H1 (cell line): ENCODE results near the gene GRIK2. TPM values are rescaled to one million over a fixed set of nuclear protein-coding genes. Genes with fewer than 3 reads are reported as not detected.

Experiments used
- CTCF ChIA-PET: fragments of 300-600 bp; sonication (Branson Sonifier 250); formaldehyde crosslinking; loops from one replicate; lab custom pipeline; 2021; ENCODE audit not compliant: partially characterized antibody; lab: Charles Lee
- POLR2A ChIA-PET: fragments of 300-600 bp; sonication (Branson Sonifier 250); formaldehyde crosslinking; loops from one replicate; lab custom pipeline; 2021; ENCODE audit warnings: inconsistent platforms; ENCODE audit not compliant: partially characterized antibody; lab: Charles Lee
- DNase-seq, 2 experiments: peaks; one replicate each; pipeline versions ENCODE4 v3.0.0 to v3.0.0-alpha.2; 2010 to 2022; ENCODE audit warnings: low spot score in 2 of 2, low read depth in 1 of 2, mixed read lengths in 1 of 2
- FAIRE-seq: peaks from 2 replicates; lab custom pipeline; 2011; peaks lifted over from hg19 to GRCh38; lab: Jason Lieb, UNC
- H2AFZ ChIP-seq: 2 replicates; pipeline ENCODE4 v1.8.1; 2012; ENCODE audit warnings: low read length, inconsistent platforms
- H2AK5ac ChIP-seq: 2 replicates; pipeline ENCODE4 v1.6.1; 2013; ENCODE audit warnings: low read depth, low read length
- H2BK120ac ChIP-seq: replicated peaks from 2 replicates; pipeline ENCODE3; 2013; ENCODE audit warnings: low read depth, low read length, inconsistent platforms
- H2BK12ac ChIP-seq: 2 replicates; pipeline ENCODE4 v1.6.1; 2013; ENCODE audit warnings: low read depth, low read length
- H2BK15ac ChIP-seq: 2 replicates; pipeline ENCODE4 v1.6.1; 2013; ENCODE audit warnings: low read length
- H2BK20ac ChIP-seq: 2 replicates; pipeline ENCODE4 v1.6.1; 2013; ENCODE audit warnings: low read length
- H2BK5ac ChIP-seq: 2 replicates; pipeline ENCODE4 v1.6.1; 2013; ENCODE audit warnings: low read depth, low read length
- H3K14ac ChIP-seq: 2 replicates; pipeline ENCODE4 v1.6.1; 2013; ENCODE audit warnings: inconsistent platforms; ENCODE audit not compliant: insufficient read length
- H3K18ac ChIP-seq: 2 replicates; pipeline ENCODE4 v1.6.1; 2013; ENCODE audit warnings: low read length; ENCODE audit errors: extremely low read depth
- H3K23ac ChIP-seq: 2 replicates; pipeline ENCODE4 v1.6.1; 2013; ENCODE audit warnings: inconsistent platforms; ENCODE audit not compliant: insufficient read length
- H3K23me2 ChIP-seq: 2 replicates; pipeline ENCODE4 v1.6.1; 2013; ENCODE audit warnings: low read depth, low read length
- H3K27ac ChIP-seq: 2 replicates; pipeline ENCODE4 v1.6.1; 2011; ENCODE audit warnings: low read depth, low read length, inconsistent platforms
- H3K27me3 ChIP-seq, 4 experiments: replicated peaks in 1 of 4; 1 replicate in 1 of 4; 2 replicates in 3 of 4; pipeline versions ENCODE4 v1.6.1 to v1.8.1; 2011 to 2013; ENCODE audit warnings: low read length in 3 of 4, mild to moderate bottlenecking in 3 of 4, inconsistent platforms in 2 of 4, mixed read lengths in 2 of 4, moderate library complexity in 1 of 4; ENCODE audit not compliant: control insufficient read depth in 3 of 4, insufficient read depth in 3 of 4; ENCODE audit errors: extremely low read depth in 1 of 4
- H3K36me3 ChIP-seq, 4 experiments: 2 replicates each; pipeline versions ENCODE4 v1.6.1 to v1.8.1; 2011 to 2013; ENCODE audit warnings: mild to moderate bottlenecking in 4 of 4, low read length in 3 of 4, moderate library complexity in 2 of 4, control low read depth in 1 of 4, inconsistent platforms in 1 of 4; ENCODE audit not compliant: insufficient read depth in 4 of 4, control insufficient read depth in 2 of 4
- H3K4ac ChIP-seq: replicated peaks from 2 replicates; pipeline ENCODE3; 2013; ENCODE audit warnings: low read length, low read depth, mixed read lengths, inconsistent platforms; ENCODE audit not compliant: insufficient read length
- H3K4me1 ChIP-seq, 4 experiments: replicated peaks in 1 of 4; 1 replicate in 1 of 4; 2 replicates in 3 of 4; pipeline versions ENCODE4 v1.6.1 to v1.8.1; 2011 to 2013; ENCODE audit warnings: low read length in 3 of 4, inconsistent platforms in 2 of 4, mixed read lengths in 1 of 4; ENCODE audit not compliant: insufficient read depth in 4 of 4, control insufficient read depth in 3 of 4
- H3K4me2 ChIP-seq, 2 experiments: 2 replicates each; pipeline versions ENCODE4 v1.6.1 to v1.8.1; 2011 to 2013; ENCODE audit warnings: low read depth in 2 of 2, low read length in 2 of 2, control low read depth in 1 of 2, inconsistent platforms in 1 of 2, mild to moderate bottlenecking in 1 of 2; ENCODE audit not compliant: insufficient read depth in 1 of 2
- H3K4me3 ChIP-seq, 4 experiments: fragments of 200-600, 300-600 bp in 1 of 4; sonication (generic), shearing (Covaris generic), sonication (Bioruptor Twin) in 1 of 4; 2 replicates each; pipeline versions ENCODE4 v1.5.1 to v1.8.1; 2011 to 2016; ENCODE audit warnings: low read length in 4 of 4, low read depth in 3 of 4, control low read depth in 2 of 4, inconsistent platforms in 2 of 4, mild to moderate bottlenecking in 2 of 4, mixed read lengths in 1 of 4, moderate library complexity in 1 of 4; ENCODE audit not compliant: insufficient read depth in 2 of 4; ENCODE audit errors: extremely low read depth in 1 of 4
- H3K56ac ChIP-seq: replicated peaks from 2 replicates; pipeline ENCODE3; 2013; ENCODE audit warnings: low read depth, mild to moderate bottlenecking, mixed read lengths, low read length, inconsistent platforms; ENCODE audit not compliant: insufficient read length
- H3K79me1 ChIP-seq: 2 replicates; pipeline ENCODE4 v1.6.1; 2013; ENCODE audit warnings: low read depth, low read length, control low read depth
- H3K79me2 ChIP-seq, 2 experiments: 2 replicates each; pipeline versions ENCODE4 v1.6.1 to v1.8.1; 2012 to 2013; ENCODE audit warnings: low read length in 2 of 2, mild to moderate bottlenecking in 2 of 2, inconsistent platforms in 1 of 2; ENCODE audit not compliant: insufficient read depth in 2 of 2, control insufficient read depth in 1 of 2
- H3K9ac ChIP-seq, 4 experiments: replicated peaks in 1 of 4; 1 replicate in 1 of 4; 2 replicates in 3 of 4; pipeline versions ENCODE4 v1.6.1 to v1.8.1; 2011 to 2013; ENCODE audit warnings: low read depth in 3 of 4, low read length in 3 of 4, control low read depth in 2 of 4, mild to moderate bottlenecking in 2 of 4, moderate library complexity in 2 of 4, inconsistent platforms in 1 of 4; ENCODE audit errors: extremely low read depth in 1 of 4
- H3K9me3 ChIP-seq, 2 experiments: 2 replicates each; pipeline versions ENCODE4 v1.6.1 to v1.8.1; 2012 to 2013; ENCODE audit warnings: mild to moderate bottlenecking in 2 of 2, moderate library complexity in 2 of 2, control low read depth in 1 of 2, inconsistent platforms in 1 of 2, low read depth in 1 of 2, low read length in 1 of 2, mixed read lengths in 1 of 2; ENCODE audit not compliant: insufficient read depth in 2 of 2
- H4K20me1 ChIP-seq, 2 experiments: replicated peaks in 1 of 2; 2 replicates each; pipeline versions ENCODE3 to v1.8.1; 2011 to 2013; ENCODE audit warnings: inconsistent platforms in 2 of 2, low read length in 2 of 2, mild to moderate bottlenecking in 1 of 2; ENCODE audit not compliant: insufficient read depth in 2 of 2, control insufficient read depth in 1 of 2
- H4K5ac ChIP-seq: 2 replicates; pipeline ENCODE4 v1.6.1; 2013; ENCODE audit warnings: low read length, low read depth, mixed read lengths, inconsistent platforms; ENCODE audit not compliant: insufficient read length
- H4K8ac ChIP-seq: 2 replicates; pipeline ENCODE4 v1.8.0; 2013; ENCODE audit warnings: mild to moderate bottlenecking, moderate library complexity, low read length, inconsistent platforms; ENCODE audit not compliant: insufficient read depth; ENCODE audit errors: extremely low read depth
- H4K91ac ChIP-seq: replicated peaks from 2 replicates; pipeline ENCODE3; 2013; ENCODE audit warnings: low read length, mixed read lengths, inconsistent platforms; ENCODE audit not compliant: insufficient read length
- ASH2L ChIP-seq: fragments of 200-600, 300-600 bp; sonication (generic); IDR thresholded peaks from one replicate; pipeline ENCODE4 v1.7.1; 2017; ENCODE audit warnings: low read length
- CBX5 ChIP-seq: fragments of 300-800, 300-1000 bp; sonication (generic); IDR thresholded peaks from 2 replicates; pipeline ENCODE4 v1.7.1; 2016; ENCODE audit warnings: antibody characterized with exemption, low read length, low read depth
- CREB1 ChIP-seq: IDR thresholded peaks from 2 replicates; pipeline ENCODE4 v1.6.1; 2012; ENCODE audit warnings: inconsistent platforms
- JUND ChIP-seq: IDR thresholded peaks from 2 replicates; pipeline ENCODE4 v1.6.1; 2011; ENCODE audit warnings: mild to moderate bottlenecking, improper control_type of control experiment, low read length
- KDM4A ChIP-seq: IDR thresholded peaks from one replicate; pipeline ENCODE4 v1.7.1; 2012; ENCODE audit warnings: low read depth, mild to moderate bottlenecking, moderate library complexity, low read length, inconsistent platforms; ENCODE audit not compliant: severe bottlenecking
- POU5F1 ChIP-seq: IDR thresholded peaks from 2 replicates; pipeline ENCODE4 v1.6.1; 2011; ENCODE audit warnings: low read depth, mild to moderate bottlenecking, low read length, moderate library complexity
- SP2 ChIP-seq: IDR thresholded peaks from 2 replicates; pipeline ENCODE4 v1.6.1; 2012; ENCODE audit warnings: mild to moderate bottlenecking, low read length, inconsistent platforms
- TCF12 ChIP-seq: IDR thresholded peaks from 2 replicates; pipeline ENCODE4 v1.6.1; 2011; ENCODE audit warnings: low read depth, mild to moderate bottlenecking, low read length
- polyA plus RNA-seq, 7 experiments: library from polyadenylated mRNA; depleted of rRNA in 3 of 7; stranded (reverse) in 5 of 7; unstranded in 2 of 7; fragments of >200 nt in 5 of 7; fragments of 200-250 nt in 2 of 7; gene quantifications; 1 replicate in 5 of 7; 2 replicates in 1 of 7; 4 replicates in 1 of 7; pipeline versions ENCODE4 v1.2.1 to v1.2.3, GENCODE V29; 2011 to 2013; ENCODE audit warnings: missing spikeins in 2 of 7, mixed read lengths in 2 of 7
- total RNA-seq: library from RNA; stranded (reverse); fragmentation: NEBNext Ultra II Directional; extraction: Animal tissue kit (Norgen Biotek cat#: 25700); gene quantifications from 2 replicates; pipeline ENCODE4 v1.2.1, GENCODE V29; 2021
- TF ChIP-seq, protein P1 (sequence below): IDR thresholded peaks from 2 replicates; pipeline ENCODE4 v1.6.1; 2011; ENCODE audit warnings: low read depth, mild to moderate bottlenecking, low read length; ENCODE audit not compliant: insufficient read depth
- TF ChIP-seq, protein P2 (sequence below): IDR thresholded peaks from 2 replicates; pipeline ENCODE4 v1.6.1; 2012; ENCODE audit warnings: inconsistent platforms

GRIK2 gene
- total and polyA plus RNA-seq, 2 of the 8 experiments (the other 6 are each of a cell fraction or from before 2014, with no cell fraction given): 1.8 to 2.2 TPM

DNA sequence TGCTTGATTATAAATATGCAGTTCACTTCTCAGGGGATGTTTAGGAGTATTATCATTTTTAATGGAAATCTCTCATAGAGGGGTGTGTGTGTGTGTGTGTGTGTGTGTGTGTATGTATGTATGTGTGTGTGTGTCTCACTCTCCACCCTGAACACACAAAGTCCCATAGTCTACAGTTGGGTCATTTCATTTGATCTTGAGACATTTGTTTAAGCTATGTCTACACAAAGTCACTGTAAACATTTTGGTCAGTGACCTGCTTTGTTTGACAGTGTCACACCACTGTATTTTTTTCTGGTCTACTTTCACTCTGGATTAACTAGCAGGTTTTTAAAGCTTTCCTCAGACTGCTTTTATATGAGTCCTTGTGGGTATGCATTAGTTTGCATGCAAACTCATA lies 215.2 kb downstream of the GRIK2 start:
- Histone ChIP-seq H2BK15ac (no peak overlapping the region), H3K79me1 (no peaks in the 10 kb centered on the region), H3K4me1 (peaks cover 0 to 5% (median 0%) of the 10 kb centered on the region in 4 experiments; a peak in 2 of 7 replicates), H3K56ac (no peak overlapping the region), H3K4ac (no peak overlapping the region), H3K23ac (no peak overlapping the region), H3K36me3 (no peaks in the 10 kb centered on the region), H3K23me2 (no peaks in the 10 kb centered on the region; the same call in 1 of the 2 replicates), H4K20me1 (no peaks in the 10 kb centered on the region), H3K27me3 (no peaks in the 10 kb centered on the region), H2BK20ac (no peak overlapping the region), H3K18ac (no peak overlapping the region), H3K4me3 (no peak overlapping the region), H3K27ac (no peak overlapping the region), H3K4me2 (no peak overlapping the region), H3K14ac (no peak overlapping the region), H4K5ac (no peak overlapping the region), H2BK120ac (no peak overlapping the region), H3K79me2 (no peaks in the 10 kb centered on the region), H4K8ac (no peak overlapping the region), H4K91ac (no peak overlapping the region)
- CTCF ChIA-PET: no interaction called here
- DNase-seq (no peak), FAIRE-seq (no peak)
- TF ChIP-seq TCF12: no peak
- no peak for TF ChIP-seq JUND
- TF ChIP-seq, protein P1, sequence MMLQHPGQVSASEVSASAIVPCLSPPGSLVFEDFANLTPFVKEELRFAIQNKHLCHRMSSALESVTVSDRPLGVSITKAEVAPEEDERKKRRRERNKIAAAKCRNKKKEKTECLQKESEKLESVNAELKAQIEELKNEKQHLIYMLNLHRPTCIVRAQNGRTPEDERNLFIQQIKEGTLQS: no peak
- TF ChIP-seq POU5F1: no peak
- TF ChIP-seq ASH2L: no peak
- TF ChIP-seq, protein P2, sequence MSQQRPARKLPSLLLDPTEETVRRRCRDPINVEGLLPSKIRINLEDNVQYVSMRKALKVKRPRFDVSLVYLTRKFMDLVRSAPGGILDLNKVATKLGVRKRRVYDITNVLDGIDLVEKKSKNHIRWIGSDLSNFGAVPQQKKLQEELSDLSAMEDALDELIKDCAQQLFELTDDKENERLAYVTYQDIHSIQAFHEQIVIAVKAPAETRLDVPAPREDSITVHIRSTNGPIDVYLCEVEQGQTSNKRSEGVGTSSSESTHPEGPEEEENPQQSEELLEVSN: no peak
- TF ChIP-seq SP2: no peak
- no peak for TF ChIP-seq KDM4A
- TF ChIP-seq CREB1: no peak
- TF ChIP-seq CBX5: no peak
- TF ChIP-seq, all 59 proteins: peak for 0
- Histone ChIP-seq H3K9ac (no peak overlapping the region), H2BK5ac (no peak overlapping the region), H2AK5ac (no peak overlapping the region), H2BK12ac (no peak overlapping the region), H3K9me3 (no peaks in the 10 kb centered on the region), H2AFZ (no peak overlapping the region)
- POLR2A ChIA-PET: no interaction called here
